HCT116 (cell line): Measurements from ENCODE around the gene SMIM45.
A peak's percentile ranks its signal among the peaks of the same experiment; 100 is the strongest.

ENCODE experiments used
- CBX3 ChIP-seq: IDR thresholded peaks from 2 replicates; pipeline ENCODE4 v1.6.1; 2012; ENCODE audit warnings: low read depth
- CTCF ChIP-seq, 3 experiments: fragments of 200-600 bp in 1 of 3; sonication (generic) in 1 of 3; IDR thresholded peaks in 2 of 3; conservative IDR thresholded peaks in 1 of 3; 2 replicates each; pipeline ENCODE4 v1.5.1; 2012 to 2017; ENCODE audit warnings: low read depth in 2 of 3, low read length in 2 of 3, antibody characterized with exemption in 1 of 3, borderline replicate concordance in 1 of 3, control low read depth in 1 of 3, mild to moderate bottlenecking in 1 of 3, mixed read lengths in 1 of 3, mixed run types in 1 of 3, moderate library complexity in 1 of 3; ENCODE audit not compliant: insufficient read depth in 1 of 3
- EZH2 ChIP-seq: fragments of 200-600 bp; sonication (generic); IDR thresholded peaks from 2 replicates; pipeline ENCODE4 v1.6.1; 2017; ENCODE audit warnings: antibody characterized with exemption, mixed run types
- EZH2phosphoT487 ChIP-seq: fragments of 200-600 bp; IDR thresholded peaks from 2 replicates; pipeline ENCODE4 v1.6.1; 2018; ENCODE audit warnings: antibody characterized with exemption, borderline replicate concordance
- JUND ChIP-seq: IDR thresholded peaks from 2 replicates; pipeline ENCODE4 v1.6.1; 2012
- MAX ChIP-seq: IDR thresholded peaks from 2 replicates; pipeline ENCODE4 v1.6.1; 2012
- POLR2A ChIP-seq: IDR thresholded peaks from 2 replicates; pipeline ENCODE4 v1.7.0; 2011; ENCODE audit warnings: borderline replicate concordance; ENCODE audit not compliant: insufficient read depth, insufficient read length; ENCODE audit errors: extremely low read depth
- POLR2AphosphoS5 ChIP-seq: IDR thresholded peaks from 2 replicates; pipeline ENCODE4 v1.6.1; 2011; ENCODE audit warnings: mild to moderate bottlenecking, low read depth, low read length, moderate library complexity
- REST ChIP-seq: IDR thresholded peaks from 2 replicates; pipeline ENCODE4 v1.6.1; 2012; ENCODE audit warnings: low read depth
- SP1 ChIP-seq: IDR thresholded peaks from 2 replicates; pipeline ENCODE4 v1.6.1; 2012; ENCODE audit warnings: low read depth
- TCF7L2 ChIP-seq: IDR thresholded peaks from 2 replicates; pipeline ENCODE4 v1.7.0; 2011; ENCODE audit warnings: borderline replicate concordance, inconsistent platforms; ENCODE audit not compliant: insufficient read depth, insufficient read length; ENCODE audit errors: extremely low read depth
- YY1 ChIP-seq: IDR thresholded peaks from 2 replicates; pipeline ENCODE4 v1.6.1; 2011; ENCODE audit warnings: low read length, low read depth, moderate library complexity, mild to moderate bottlenecking; ENCODE audit not compliant: insufficient replicate concordance; ENCODE audit errors: extremely low read depth
- ZFX ChIP-seq: fragments of 450-650 bp; IDR thresholded peaks from 2 replicates; pipeline ENCODE4 v1.6.1; 2017

- peak; percentile 84 for TF ChIP-seq POLR2A
- TF ChIP-seq CTCF (IDR thresholded peaks at IDR 0.05 in 2 of 3, conservative IDR thresholded peaks at IDR 0.05 in 1 of 3; ENCODE audit: borderline replicate concordance in 1 of 3, insufficient read depth in 1 of 3, low read depth in 2 of 3, low read length in 2 of 3), result no peak
- no peak for TF ChIP-seq EZH2phosphoT487
- peak; percentile 66 for TF ChIP-seq POLR2AphosphoS5
- TF ChIP-seq EZH2, result no peak
- TF ChIP-seq YY1, result no peak
- TF ChIP-seq TCF7L2, result peak; percentile 23
- TF ChIP-seq MAX, result peak; percentile 95
- TF ChIP-seq REST, result no peak
- TF ChIP-seq JUND, result no peak
- peak; percentile 87 for TF ChIP-seq SP1
- TF ChIP-seq ZFX, result peak; percentile 42; the same call in 1 of the 2 replicates
- TF ChIP-seq CBX3, result no peak
Observed at GRCh38 chr22:41946629-41947423, 5.1 kb upstream of the SMIM45 start, which contains the start of gene CENPM.
